ENCODE measurements around the gene ZNF775.

Gene ZNF775

DNA sequence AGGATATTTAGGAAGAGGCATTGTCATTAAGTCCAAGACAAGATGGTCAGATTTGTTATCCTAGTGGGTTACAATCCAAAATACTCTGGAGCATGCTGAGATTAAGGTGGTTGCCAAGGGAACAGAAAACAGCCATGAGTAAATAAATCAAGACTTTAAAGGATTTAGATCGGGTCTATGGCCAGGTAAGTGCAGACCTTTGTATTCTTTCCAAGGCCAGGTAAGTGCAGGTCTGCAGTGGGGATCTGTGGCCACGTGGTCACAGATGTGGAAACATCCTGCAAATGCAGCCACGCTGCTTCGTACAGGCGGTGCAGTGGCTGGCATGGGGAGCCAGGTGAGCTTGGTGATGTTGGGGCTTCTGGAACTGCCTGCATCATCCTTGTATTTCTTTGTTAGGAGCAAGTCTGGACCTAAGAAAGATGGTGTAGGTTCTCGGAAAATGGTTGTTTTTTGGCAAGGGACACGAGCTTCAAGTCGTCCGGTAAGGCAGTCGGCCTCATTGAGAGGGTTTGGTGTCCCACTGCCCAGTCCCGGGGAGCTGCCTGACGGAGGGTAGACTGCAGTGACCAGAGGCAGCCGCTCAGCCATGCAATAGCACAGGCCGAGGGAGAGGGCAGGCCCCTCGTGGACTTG, 21.8 kb downstream of the ZNF775 start:
- no peak for DNase-seq (ENCODE audit: low read depth, low spot score)

GRCh38 chr7:150401424-150401790, 22.3 kb downstream of the ZNF775 start:
- DNase-seq (ENCODE audit: low read depth, low spot score) = no peak

DNA sequence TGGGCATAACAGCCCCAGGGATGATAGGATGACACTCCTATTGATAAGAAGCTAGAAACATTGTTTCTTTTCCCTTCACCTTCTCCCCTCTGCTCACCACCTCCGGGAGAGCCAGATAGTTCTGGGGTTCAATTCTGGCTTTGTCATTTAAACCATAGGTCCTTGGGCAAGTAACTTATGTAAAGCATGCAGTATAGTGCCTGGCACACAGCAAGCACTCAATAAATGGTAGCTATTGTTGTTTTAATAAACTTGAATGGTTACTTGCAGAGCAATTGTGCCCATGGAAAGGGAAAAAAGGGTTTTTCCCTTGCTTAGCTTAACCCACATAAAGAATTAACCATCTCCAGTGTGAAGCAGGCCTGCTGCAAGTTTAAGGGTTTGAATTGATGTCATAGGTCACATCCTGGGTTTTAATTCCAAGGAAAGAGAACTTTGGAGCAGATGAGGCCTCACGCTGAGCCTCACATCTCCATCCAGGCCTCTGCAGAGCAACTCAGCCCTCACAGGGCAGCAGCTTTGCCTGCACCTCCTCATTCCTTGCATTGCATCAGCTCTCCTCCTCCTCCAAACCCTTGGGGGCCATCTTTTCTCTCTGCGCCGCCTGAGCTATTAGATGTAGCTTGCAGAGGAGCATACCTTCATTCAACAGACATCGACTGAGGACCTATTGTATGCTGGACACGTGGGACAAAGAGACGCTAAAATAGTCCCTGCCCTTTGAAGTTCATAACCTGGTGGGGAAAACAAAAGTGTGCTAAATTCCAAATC, 22.9 kb downstream of the ZNF775 start:
- DNase-seq (ENCODE audit: low read depth, low spot score) = peak; percentile 50

DNA sequence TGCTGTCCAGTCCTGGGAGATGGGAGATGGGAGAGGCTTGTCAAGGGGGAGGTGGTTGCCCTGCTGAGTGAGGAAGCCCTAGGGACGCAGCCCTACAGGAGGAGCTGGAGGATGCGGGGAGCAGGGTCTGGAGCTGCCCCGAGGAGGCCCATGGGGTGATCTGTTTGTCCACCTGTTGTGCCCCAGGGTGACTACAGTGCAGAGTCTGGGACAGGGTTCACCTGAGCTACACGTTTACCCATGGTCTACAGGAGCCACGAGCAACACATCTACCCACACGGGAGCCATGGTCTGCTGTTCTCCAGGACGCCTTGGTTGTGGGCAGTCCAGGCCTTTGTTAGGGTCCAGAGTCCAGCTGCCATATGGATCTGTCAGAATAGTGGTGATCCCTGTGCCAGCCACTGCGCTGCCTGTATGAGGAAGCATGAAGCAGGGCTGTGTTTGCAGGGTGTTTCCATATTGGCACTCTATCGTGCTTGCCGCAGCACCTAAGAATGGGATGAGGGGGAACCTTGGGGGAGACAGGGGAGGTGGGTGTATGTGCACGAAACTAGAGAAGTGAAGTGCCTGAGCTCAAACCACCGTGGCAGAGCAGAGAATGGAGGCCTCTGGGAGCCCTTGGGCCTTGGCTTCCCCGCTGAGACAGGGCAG, 23.7 kb downstream of the ZNF775 start:
- no peak for DNase-seq (ENCODE audit: low read depth, low spot score)

- DNase-seq (ENCODE audit: low read depth, low spot score) = no peak
These were observed 24.4 kb downstream of the ZNF775 start for GRCh38 chr7:150403376-150404171.

DNA sequence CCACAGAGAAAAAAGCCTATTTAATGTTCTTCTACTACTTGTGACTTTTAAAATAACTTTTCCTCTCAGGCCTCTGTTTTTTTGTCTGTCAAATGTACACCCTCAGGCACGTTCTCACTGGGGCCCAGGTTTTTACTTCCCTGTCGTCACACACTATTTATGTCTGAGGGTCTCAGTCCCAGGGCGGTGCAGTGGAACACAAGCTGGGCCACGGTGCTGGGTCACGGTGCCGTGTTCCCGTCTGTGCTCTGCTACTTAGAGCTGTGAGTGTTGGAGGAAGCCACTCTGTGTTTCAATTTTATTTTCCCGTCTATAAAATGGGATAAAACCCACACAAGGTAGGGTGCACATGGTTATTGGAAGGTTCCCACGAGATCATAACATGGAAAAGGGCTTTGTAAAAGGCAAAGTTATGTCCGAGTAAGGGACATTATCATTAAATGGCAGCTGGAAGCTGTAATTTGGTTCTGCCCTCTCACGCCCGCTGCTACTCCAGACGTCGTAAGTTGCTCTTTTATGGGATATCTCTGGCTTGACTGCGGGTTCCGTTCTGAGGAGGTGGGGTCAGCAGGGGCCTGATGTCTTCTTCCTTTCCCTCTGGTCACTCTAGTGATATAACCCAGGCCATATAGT, 25.2 kb downstream of the ZNF775 start:
- no peak for DNase-seq (ENCODE audit: low read depth, low spot score)

DNA sequence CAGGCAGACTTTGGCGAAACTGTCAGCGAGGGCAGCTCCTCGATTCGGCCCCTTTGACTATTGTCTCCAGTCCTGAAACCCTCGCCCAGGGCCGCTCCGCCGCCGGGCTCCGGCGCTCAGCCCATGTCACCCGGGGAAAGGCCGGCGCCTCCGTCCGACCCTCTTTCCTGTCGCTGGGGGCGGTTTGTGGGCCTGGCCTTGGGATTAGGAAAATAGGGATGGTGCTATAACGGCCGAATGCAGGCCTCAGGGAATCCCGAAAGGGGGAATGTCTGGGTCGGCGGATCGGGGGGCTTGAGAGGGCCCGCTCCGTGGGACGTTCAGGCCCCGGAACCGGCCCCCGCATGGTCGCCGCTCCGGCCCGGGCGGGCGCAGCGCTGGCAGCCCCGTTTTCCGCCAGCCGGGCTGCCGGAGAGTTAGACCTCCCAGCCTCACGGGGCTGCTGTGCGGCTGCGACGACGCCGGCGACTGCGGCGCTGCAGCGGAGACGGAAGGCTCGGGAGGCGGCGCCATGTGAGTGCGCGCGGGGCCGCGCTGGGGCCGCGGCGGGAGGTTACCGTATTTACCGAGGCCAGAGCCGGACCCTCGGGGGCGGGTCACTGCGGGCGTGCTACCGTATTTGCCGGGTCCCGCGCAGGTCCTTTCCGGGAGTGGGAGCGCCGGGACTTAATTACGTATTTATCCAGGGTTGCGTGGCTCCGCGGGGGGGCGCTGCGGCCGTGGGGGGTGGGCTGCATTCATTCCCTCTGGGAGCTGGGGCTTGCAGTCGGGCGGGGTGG, 25.9 kb downstream of the ZNF775 start:
- peak; percentile 89 for DNase-seq (ENCODE audit: low read depth, low spot score)

DNA sequence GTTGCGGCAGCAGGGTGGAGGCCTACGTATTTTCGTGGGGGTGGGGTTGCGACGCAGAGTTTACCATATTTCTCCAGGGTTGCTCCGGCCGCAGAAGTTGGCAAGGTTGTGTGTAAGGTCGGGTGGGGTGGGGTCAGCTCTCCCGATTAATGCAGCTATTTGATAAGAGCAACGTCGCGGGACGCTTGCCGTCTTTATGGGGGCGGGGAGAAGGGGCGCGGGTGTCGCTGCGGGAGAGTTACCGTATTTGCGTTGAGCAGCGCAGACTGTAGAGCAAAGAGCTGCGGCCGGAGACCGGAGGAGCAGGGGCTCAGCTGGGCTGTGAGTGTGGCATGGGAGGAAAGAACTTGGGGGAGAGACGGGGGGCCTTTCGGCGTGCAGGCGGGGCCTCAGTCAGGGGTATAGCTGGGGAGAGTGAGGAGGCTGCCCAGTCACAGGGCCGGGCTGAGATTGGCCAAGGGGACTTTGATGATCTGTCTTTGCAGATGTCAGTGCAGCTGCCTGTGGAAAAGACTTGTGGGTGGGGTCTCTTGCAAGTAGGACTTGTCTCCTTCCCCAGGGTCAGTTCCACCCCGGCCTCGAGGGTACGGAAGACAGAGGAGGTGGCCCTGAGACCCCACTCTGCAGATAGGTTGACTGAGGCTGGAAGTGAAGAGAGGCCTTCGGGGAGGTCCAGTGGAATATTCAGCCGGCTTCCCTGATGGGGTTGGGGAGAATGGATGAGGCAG, 26.6 kb downstream of the ZNF775 start:
- peak; percentile 59 for DNase-seq (ENCODE audit: low read depth, low spot score)

GRCh38 chr7:150406312-150406566, 27.1 kb downstream of the ZNF775 start:
- DNase-seq (ENCODE audit: low read depth, low spot score) = no peak

DNA sequence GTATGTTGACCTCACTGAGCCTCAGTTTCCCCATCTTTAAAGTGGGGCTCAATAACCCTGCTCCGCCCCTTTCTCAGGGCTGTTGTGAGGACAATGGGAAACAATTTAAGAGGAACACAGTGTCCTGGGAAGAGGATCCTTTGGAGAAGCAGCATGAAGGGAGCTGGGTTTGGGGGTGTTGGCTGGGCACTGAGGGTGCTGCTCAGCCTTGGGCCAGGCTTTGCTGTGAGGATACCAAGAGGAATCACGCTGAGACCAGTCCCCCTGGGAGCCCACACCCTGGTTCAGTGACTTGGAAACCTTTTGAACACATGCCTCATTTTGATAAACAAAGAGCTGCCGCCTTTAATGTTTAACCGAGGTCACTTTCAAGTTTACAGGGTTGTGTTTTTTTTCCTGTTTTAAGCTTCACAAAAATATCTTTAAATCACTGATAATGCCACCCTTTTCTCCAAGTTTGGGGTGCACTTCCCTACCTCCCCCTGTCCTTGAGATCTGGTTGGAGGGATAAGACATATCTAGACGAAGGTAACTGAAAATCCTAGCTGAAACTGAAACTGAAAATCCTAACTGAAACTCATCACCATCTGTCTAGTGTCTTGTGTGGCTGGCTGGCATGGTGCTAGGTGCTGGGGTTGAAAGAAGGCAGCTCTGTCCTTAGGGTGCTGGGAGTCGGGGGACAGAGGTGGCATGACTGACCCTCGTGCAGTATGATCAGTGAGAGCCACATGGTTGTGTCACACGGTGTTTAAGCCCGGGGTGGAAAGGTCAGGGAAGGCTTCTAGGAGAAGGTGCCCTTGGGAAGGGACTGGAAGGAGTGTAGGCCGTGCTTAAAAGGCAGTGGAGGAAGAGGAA, 27.7 kb downstream of the ZNF775 start:
- DNase-seq (ENCODE audit: low read depth, low spot score) = no peak

- no peak for DNase-seq (ENCODE audit: low read depth, low spot score)
These were observed 28.7 kb downstream of the ZNF775 start for GRCh38 chr7:150407588-150408392.

- DNase-seq (ENCODE audit: low read depth, low spot score) = no peak
These were observed 29.5 kb downstream of the ZNF775 start for GRCh38 chr7:150408393-150409299.

GRCh38 chr7:150409300-150410030, 30.3 kb downstream of the ZNF775 start:
- DNase-seq (ENCODE audit: low read depth, low spot score) = no peak

GRCh38 chr7:150410131-150410530, 31.0 kb downstream of the ZNF775 start:
- DNase-seq (ENCODE audit: low read depth, low spot score) = no peak

- DNase-seq (ENCODE audit: low read depth, low spot score) = no peak
These were observed 31.7 kb downstream of the ZNF775 start for GRCh38 chr7:150410680-150411346.

- DNase-seq (ENCODE audit: low read depth, low spot score) = no peak
These were observed 32.5 kb downstream of the ZNF775 start for GRCh38 chr7:150411606-150412005.

All from ELF-1 (cell line).